TTC549 (cell line): Measurements from ENCODE around the gene MYCBP.
"Not testable (repeated sequence)": the region's sequence is repeated elsewhere in the genome, so short reads cannot be mapped to it uniquely, and the experiment has no call there.

Experiments used
- FAIRE-seq: peaks from 2 replicates; lab custom pipeline; 2012; peaks lifted over from hg19 to GRCh38; lab: Jason Lieb, UNC

Gene MYCBP

GRCh38 chr1:38873027-38873969 lies at the start of gene MYCBP:
Gene MYCBP, minus strand, starts transcription at chr1:38873348. Its CDS starts 43 bp downstream, at chr1:38873305.
- FAIRE-seq, result peak; percentile 74

- no peak for FAIRE-seq
These were observed 46.0 kb upstream of the MYCBP start for GRCh38 chr1:38919130-38919529.

- FAIRE-seq, result no peak
These were observed 45.4 kb upstream of the MYCBP start for GRCh38 chr1:38918568-38918967.

GRCh38 chr1:38917772-38918171 lies 44.6 kb upstream of the MYCBP start:
- no peak for FAIRE-seq

- FAIRE-seq, result no peak
These were observed 44.2 kb upstream of the MYCBP start for GRCh38 chr1:38917337-38917736.

- no peak for FAIRE-seq
These were observed 42.3 kb upstream of the MYCBP start for GRCh38 chr1:38915352-38915948.

- not testable (repeated sequence) for FAIRE-seq
These were observed 41.8 kb upstream of the MYCBP start for GRCh38 chr1:38914908-38915307.

- no peak for FAIRE-seq
These were observed 35.7 kb upstream of the MYCBP start for GRCh38 chr1:38908821-38909220.

- FAIRE-seq, result no peak
These were observed 32.8 kb upstream of the MYCBP start for GRCh38 chr1:38905985-38906384.

- FAIRE-seq, result no peak
These were observed 26.4 kb upstream of the MYCBP start for GRCh38 chr1:38899560-38899959.

GRCh38 chr1:38898653-38899230 lies 25.6 kb upstream of the MYCBP start:
- no peak for FAIRE-seq

- no peak for FAIRE-seq
These were observed 23.0 kb upstream of the MYCBP start for GRCh38 chr1:38896169-38896568.

- no peak for FAIRE-seq
These were observed 19.8 kb upstream of the MYCBP start for GRCh38 chr1:38892976-38893375.

- FAIRE-seq, result no peak
These were observed 18.6 kb upstream of the MYCBP start for GRCh38 chr1:38891753-38892152.

GRCh38 chr1:38889589-38889988 lies 16.4 kb upstream of the MYCBP start:
- no peak for FAIRE-seq

GRCh38 chr1:38888423-38889333 lies 15.5 kb upstream of the MYCBP start:
- FAIRE-seq, result no peak

GRCh38 chr1:38885092-38885491 lies 11.9 kb upstream of the MYCBP start:
- FAIRE-seq, result no peak

GRCh38 chr1:38881487-38881886 lies 8.3 kb upstream of the MYCBP start, which contains the start of gene GJA9:
Gene GJA9, minus strand, starts transcription at chr1:38881587. Its CDS starts 5,489 bp downstream, at chr1:38876098.
- no peak for FAIRE-seq

GRCh38 chr1:38875811-38876210 lies 2.7 kb upstream of the MYCBP start:
- no peak for FAIRE-seq

- FAIRE-seq, result no peak
These were observed 634 bp downstream of the MYCBP start for GRCh38 chr1:38872401-38873026.

GRCh38 chr1:38870996-38871395 lies 2.2 kb downstream of the MYCBP start:
- no peak for FAIRE-seq

GRCh38 chr1:38867208-38867607 lies 5.9 kb downstream of the MYCBP start:
- no peak for FAIRE-seq
